HG03103 (cell line): Measurements from ENCODE around the gene ERMAP.
"Not testable (repeated sequence)": the region's sequence is repeated elsewhere in the genome, so short reads cannot be mapped to it uniquely, and the experiment has no call there.

Source experiments
- ATAC-seq: cut with Tn5 transposase; IDR thresholded peaks from one replicate; pipeline ENCODE4 v1.9.1; 2021; ENCODE audit warnings: low read depth; ENCODE audit not compliant: unreplicated experiment

The ERMAP gene

DNA sequence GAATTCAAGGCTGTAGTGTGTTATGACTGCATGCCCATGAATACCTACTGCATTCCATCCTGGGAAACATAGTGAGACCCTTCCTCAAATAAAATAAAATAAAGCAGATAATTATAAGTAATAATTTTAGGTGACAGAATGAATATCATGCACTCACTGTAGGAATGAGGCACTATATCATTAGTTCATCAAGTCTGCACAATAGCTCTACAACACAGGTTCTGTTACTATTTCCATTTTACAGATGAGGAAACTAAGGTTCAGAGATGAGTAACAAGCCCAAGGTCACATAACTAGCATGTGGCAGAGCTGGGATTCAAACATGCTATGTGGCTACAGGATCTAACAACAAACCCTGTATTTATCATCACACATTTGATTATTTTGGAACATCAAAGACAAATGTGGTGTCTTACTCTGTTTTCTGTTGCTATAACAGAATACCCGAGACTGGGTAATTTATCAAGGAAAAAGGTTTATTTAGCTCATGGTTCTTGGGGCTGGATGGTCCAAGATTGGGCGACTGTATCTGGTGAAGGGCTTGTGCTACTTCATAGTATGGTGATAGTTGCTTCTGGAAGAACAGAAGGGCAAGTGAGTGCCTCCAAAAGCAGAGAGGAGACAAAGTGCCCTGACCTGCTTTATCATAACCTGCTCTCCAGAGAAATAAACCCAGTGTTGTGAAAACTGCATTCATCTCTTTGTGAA lies 24.7 kb downstream of the ERMAP start:
- ATAC-seq, result no peak

DNA sequence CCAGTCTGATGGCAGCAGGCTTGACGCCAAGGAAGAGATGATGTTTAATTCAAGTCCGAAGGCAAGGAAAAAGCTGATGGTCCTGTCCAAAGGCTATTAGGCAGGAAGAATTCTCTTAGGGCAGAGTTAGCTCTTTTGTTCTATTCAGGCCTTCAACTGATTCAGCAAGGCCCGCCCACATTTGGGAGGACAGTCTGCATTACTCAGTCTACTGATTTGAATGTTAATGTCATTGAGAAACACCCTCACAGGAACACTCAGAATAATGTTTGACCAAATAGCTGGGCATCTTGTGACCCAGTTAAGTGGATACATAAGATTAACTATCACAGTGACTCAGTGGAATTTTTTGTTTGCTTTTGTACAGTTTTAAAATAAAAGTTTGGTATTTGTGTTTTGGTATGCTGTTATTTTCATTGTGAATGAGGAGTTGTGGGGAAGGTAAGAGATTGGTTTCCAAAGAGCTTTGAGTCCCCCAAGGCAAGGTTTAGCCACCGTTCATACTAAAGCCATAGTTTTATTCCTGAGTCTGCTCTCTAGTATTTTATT lies 27.7 kb downstream of the ERMAP start:
- ATAC-seq, result no peak

DNA sequence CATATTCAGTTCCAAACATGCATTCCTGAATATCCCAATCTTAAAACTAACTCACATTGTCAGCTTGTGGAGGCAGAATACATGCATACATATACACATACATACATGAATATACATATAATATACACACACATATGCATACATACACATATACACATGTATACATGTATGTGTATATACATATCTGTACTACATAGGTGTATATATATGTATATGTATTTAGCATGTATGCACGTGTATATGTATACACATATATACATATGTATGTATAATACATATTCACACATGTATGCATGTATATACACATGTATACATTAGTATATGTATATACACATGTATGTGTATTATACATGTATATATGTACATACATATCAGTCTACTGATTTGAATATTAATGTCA lies 28.3 kb downstream of the ERMAP start:
- no peak for ATAC-seq

DNA sequence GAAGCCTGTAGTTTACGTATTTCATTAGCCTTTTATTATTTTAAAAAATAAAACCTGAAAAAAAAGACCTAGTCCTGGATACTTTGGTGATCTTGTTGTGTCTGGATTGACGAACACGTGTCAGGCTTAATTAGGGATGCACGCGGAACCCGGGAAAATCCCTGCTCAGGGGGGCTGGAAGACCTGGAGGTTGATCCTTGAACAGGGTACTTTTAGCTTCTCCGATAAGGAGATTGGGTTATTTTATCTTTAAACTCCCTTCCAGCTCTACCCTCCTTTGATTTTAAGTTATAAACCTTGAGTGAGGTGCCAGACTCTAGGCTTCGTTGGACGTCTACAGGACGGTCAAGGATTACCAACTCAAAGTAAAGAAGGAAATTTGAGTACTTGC lies 28.9 kb downstream of the ERMAP start:
- ATAC-seq, result peak; percentile 9

DNA sequence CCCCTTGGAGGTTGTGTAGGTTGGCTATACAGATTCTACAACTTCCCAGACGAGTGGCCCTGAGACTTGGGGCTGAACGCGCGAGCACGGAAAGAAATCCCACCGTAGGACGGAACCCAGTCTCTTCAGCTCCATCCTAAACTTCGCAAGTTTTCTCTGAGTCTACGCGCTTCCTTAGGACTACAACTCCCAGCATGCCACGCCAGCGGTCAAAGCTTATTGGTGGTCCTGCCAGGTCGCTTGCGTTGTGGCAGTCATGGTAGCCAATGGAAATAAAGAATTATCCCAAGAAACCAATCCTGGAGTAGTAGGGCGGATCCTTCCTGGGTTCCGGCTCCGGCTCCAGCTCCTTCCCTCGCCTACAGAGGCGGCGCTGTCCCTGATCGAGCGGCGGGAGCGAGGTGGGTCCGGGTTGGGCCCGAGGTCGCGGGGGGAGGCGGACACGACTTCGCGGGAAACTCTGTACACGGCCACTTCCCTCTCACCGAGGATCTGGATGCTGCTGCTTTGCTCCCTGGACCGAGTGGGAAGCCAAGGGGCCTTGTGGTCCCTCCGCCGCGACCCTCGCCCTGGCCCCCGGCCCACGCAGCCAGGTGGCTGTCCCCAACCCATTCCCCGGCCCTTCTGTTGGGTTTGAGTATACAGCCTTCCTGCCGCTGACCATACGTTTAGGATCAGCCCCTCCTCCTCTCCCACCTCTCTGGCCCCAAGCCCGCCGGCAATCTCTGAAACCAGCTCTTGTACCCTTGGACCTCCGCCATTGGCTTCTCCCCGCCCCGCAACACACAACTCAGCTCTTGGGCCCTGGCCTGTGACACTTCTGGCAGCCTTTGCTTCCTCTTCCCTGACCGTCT lies 29.6 kb downstream of the ERMAP start, which contains the start of gene ZNF691:
TSS of gene ZNF691 (plus strand) at position 357 of the 854 bp plus-strand sequence. CDS start 3,046 bp downstream, outside the sequence.
- ATAC-seq, result peak; percentile 79

DNA sequence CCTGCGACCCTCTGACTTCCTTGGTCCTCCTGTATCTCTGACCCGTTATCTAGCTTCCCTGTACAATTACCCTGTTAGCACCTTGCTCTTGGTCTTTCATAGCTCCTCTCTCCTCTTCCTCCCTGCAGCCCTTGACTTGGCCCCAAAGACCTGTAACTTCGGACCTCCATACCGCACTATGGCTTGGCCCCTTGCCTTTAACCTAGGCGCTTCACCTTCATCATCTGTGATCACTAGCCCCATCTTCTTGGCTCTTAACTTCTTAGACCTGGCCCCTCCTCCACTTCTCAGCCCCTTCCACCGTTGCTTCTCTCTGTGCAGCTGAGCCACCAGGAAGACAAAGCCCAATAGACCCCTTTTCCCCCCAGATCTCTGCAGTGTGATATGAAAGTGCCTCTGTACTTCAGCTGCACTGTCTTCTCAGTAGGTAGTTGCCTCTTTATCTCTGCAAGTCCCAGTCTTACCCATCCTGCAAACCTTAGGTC lies 30.2 kb downstream of the ERMAP start:
- ATAC-seq, result no peak

DNA sequence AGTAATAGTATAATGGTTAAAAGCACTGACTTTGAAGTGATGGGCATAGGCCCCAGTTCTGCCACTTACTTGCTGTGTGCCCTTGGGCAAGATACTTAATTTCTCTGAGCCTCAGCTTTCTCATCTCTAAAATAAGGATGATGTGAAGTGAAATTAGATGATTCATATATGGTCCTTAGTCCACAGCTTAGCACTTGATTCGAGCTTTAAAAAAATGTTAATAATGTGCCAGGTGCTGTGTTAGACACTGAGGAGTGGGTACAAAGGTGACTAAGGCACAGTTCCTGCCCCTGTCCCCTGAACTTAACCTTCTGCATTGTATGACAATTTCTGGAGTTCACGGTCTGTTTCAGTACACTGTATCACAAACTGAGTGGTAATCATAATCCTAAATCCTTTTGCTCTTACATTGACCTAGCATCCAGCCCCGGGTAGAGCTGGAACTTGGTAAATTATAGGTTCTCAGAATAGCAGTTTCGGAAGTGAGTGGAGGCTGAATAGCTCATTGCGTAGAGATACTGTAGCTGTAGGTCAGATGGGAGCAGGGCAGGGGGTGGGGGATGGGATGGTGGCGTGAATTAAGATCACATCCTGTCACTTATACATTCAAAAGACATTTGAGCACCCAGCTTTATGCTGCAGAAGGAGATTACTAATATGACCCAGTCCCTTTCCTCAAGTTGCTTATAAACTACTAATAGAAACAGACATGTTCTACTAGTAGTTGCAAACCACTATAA lies 31.0 kb downstream of the ERMAP start:
- no peak for ATAC-seq

DNA sequence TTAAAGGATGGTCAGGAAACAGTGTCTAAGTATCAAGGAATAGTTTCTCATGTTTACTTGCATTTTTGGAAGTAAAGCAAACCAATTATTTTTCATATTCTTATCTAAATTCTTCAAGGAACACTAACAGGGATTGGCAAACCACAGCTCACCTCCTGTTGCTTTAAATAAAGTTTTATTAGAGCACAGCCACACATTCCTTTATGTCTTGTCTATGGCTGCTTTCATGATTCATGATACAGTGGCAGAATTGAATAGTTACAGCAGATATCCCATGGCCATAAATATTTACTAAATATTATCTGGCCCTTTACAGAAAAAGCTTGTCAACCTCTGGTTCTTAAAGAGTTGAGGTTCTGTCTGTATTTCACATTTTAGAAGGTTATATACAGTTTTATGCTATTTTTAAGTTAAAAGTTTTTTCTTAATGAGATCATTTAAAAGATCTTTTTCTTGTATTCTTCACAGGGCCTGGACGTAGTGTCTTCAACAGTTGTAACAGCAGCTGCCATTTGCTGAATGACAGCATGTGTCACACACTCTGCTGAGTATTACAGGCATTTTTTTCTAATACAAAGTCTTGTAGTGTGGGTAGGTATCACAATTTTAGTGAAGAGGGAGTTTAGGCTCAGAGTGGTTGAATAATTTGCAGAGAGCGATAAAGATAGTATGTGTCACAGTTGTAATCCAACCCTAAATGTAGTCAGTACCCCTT lies 32.1 kb downstream of the ERMAP start:
- ATAC-seq, result no peak

DNA sequence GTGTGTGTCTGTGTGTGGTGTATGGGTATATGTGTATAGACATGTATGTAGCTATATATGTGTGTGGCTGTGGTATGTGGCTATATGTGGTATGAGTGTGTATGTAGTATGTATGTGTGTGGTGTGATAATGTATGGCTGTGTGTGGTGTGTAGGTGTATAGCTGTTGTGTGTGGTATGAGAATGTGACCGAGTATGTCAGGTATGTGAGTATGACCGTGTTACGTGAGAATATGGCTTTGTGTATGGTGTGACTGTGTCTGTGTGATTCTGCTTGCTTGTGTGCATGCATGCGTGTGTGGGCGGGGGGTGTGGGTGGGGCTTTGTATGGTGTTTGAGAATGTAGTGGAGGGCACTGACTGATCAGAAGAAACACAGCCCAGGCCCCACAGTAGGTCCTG lies 33.0 kb downstream of the ERMAP start:
- no peak for ATAC-seq

DNA sequence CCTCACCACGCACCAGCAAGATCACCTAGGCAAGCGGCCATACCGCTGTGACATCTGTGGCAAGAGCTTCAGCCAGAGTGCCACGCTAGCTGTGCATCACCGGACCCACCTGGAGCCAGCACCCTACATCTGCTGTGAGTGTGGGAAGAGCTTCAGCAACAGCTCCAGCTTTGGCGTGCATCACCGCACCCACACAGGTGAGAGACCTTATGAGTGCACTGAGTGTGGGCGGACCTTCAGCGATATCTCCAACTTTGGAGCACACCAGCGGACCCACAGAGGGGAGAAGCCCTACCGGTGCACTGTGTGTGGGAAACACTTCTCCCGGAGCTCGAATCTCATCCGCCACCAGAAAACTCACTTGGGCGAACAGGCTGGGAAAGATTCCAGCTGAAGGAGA lies 34.5 kb downstream of the ERMAP start:
- no peak for ATAC-seq

DNA sequence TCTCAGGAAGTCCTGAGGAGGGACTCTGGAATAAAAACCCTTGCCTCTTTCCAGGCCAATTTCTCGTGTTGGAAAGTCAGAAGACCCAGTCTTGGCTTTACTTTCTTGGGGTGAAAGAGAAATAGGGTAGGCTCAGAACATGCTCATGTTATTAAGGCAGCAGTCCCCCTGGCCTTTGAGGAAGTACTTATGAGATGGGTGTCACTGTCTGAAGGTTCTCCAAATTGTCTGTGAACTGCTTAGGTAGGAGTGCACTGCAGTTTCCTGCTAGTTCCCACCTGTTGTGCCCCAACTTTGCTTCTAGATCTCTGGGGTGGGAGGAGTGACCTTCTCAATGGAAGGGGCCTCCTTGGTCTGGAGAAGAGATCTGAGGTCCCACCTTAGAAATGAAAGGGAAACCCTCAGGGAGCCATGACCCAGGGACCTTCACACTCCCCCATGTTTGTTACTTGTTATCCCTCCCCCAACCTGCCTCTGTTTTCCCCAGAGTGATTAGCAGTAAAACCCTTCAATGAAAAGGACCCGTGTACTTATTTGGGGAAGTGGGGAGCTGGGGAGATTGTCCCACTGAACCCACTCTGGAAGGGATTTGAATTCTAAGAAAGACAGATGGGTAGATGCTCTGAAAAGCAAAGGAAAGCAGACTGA lies 35.2 kb downstream of the ERMAP start:
- ATAC-seq, result no peak

DNA sequence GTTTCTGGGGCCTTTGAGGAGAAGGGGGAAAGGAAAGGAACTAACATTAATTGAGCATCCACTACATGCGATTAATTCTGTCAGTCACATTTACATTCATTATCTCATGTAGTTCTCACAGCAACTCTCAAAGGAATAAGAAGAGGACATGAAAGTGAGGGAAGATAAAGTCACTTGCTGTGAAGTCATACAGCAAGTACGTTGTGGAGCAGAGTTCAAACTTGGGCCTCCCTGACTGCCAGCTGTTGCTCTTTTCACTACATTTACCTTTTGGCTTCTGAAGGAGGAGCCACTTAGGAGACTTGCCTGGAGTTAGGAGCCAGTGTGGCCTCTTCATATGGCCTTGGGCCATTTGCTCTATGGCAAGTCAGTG lies 35.7 kb downstream of the ERMAP start:
- no peak for ATAC-seq

DNA sequence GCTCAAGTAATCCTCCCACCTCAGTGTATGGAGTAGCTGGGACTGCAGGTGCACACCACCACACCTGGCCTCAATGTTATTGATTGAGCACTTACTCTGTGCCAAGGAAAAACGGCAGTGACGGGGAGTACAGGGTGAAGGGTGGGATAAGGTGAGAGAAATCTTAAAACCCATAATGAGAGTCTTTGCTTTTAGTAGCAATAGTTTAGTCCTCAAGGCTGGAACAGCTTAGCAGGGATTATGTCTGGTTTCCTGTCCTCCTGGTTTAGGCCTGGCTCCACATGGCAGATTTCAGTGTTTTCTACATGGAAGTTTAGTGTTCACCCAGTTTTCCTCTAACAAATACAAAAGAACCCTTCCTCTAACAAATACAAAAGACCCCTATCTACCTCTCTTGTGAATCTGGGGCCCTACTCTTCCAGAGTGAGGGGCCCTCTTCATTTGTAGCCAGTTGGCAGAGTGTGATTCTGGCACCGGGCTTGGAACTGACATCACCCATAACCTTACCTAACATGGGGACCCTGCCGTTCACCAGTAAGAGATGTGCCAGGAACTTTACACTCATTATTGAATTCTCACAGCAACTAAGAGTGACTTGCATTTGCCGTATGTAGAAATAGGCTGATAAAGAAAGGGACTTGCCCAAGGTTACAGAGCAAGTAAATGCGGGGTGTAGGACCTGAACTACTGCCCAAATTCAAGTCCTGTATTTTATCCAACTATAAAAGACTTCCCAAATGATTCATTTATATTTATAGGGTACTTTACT lies 36.4 kb downstream of the ERMAP start:
- no peak for ATAC-seq

DNA sequence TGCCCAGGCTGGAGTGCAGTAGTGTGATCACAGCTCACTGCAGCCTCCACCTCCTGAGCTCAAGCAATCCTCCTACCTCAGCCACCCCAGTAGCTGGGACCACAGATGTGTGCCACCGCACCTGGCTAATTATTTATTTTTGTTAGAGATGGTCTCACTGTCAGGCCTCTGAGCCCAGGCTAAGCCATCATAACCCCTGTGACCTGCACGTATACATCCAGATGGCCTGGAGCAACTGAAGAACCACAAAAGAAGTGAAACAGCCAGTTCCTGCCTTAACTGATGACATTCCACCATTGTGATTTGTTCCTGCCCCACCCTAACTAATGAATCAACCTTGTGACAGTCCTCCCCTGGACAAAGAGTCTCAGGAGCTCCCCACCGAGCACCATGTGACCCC lies 39.6 kb downstream of the ERMAP start:
- not testable (repeated sequence) for ATAC-seq

DNA sequence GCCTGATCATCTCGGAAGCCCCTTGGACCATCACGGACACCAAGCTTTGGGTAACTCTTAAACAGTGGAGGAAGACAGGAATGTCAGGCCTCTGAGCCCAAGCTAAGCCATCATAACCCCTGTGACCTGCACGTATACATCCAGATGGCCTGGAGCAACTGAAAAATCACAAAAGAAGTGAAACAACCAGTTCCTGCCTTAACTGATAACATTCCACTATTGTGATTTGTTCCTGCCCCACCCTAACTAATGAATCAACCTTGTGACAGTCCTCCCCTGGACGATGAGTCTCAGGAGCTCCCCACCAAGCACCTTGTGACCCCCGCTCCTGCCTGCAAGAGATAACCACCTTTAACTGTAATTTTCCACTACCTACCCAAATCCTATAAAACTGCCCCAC lies 42.4 kb downstream of the ERMAP start:
- ATAC-seq, result not testable (repeated sequence)

DNA sequence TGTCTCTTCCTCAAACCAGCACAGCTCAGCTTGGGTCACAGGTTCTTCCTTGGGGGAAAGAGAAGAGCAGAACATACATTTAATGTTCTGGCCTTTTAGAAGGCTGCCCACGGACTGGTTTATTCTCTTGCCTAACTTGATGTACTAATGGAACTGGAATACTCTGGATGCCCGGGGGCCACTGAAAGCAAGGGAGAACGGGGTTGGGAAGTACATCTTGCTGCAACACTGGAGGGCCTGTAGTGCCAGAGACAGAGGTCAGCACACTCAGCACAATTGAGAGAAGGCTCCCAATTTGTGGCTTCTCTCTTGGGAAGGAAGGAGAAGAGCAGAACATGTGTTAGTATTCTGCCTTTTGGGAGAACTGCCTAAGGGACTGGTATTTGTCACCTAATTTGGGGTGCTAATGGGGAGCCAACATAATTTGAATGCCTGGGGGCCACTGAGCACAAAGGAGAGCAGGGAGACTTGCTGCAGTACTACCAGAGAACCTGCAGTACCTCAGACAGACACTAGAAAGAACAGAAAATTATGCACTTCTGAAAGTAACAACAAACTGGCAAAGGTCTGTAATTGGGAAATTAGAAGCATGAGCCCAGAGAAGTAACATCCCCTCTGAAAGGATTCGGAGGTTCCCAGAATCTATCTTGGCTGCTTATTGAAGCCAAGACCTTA lies 43.6 kb downstream of the ERMAP start:
- ATAC-seq, result no peak

DNA sequence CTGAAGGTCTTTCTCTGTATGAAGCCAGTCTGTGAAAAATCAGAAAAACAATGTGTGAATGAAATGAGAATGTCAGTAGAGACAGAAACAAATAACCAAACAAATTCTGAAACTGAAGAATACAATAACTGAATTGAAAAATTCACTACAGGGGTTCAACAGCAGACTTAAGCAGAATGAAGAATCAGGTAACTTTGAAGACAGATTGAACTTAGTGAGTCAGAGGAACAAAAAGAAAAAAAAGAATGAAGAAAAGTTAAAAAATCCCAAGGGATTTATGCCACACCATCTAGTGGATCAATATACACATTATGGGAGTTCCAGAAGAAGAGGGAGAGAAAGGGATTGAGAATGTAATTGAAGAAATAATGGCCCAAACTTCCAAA lies 44.1 kb downstream of the ERMAP start:
- no peak for ATAC-seq

DNA sequence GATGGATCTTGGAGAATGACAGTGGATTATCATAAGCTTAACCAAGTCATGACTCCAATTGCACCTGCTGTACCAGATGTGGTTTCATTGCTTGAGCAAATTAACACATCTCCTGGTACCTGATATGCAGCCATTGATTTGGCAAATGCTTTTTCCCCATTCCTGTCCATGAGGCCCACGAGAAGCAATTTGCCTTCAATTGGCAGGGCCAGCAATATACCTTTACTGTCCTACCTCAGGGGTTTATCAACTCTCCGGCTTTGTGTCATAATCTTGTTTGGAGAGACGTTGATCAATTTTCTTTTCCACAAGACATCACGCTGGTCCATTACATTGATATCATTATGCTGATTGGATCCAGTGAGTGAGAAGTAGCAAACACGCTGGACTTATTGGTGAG lies 49.6 kb downstream of the ERMAP start:
- no peak for ATAC-seq
